Bone marrow (tissue), 2 donors: ENCODE measurements around the gene SCFD1.
"Not testable (repeated sequence)": the region's sequence is repeated elsewhere in the genome, so short reads cannot be mapped to it uniquely, and the experiment has no call there.

Source experiments
- DNase-seq, 2 donors: peaks; one replicate each; lab custom pipeline; 2025; lab: John Stamatoyannopoulos, UW

Gene SCFD1

DNA sequence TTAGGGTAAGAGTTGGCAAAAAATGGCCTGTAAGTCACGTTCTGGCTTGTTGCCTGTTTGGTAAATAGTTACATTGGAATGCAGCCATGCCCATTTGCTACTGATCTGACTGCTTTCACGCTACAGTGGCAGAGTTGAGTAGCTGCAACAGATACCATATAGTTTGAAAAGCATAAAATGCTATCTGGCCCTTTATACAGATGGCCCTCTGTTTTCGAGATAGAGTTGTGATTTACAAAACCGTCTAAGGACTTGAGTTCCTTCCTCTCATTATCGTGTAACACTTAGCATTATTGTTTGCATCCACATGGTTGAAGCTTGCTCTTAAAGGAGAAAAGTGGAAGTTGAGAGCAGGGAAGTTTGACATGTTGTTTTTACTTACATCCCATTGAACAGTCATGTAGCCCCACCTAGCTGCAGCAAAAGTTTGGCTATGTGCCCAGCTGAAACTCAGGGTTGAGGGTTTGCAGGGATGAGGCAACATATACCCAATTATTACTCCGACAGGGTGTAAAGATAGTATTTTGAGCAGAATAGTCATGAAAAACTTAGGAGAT is 11.3 kb upstream of the SCFD1 start:
- peak; percentile 9 to 78 for DNase-seq

DNA sequence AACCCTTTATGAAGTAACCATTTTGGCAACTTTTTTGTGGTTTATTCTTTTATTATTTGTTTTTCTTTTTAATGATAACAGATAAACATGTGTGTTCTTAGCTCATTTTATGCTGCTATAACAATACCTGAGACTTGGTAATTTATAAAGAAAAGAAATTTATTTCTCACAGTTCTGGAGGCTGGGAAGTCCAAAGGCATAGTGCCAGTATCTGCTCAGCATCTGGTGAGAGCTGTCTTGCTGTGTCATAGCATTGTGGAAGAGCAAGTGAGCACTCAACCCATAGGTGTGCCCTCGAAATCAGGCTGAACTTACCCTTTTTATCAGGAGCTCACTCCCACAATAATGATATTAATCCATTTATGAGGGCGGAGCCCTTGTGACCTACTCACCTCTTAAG is 8.0 kb upstream of the SCFD1 start:
- DNase-seq = no peak

DNA sequence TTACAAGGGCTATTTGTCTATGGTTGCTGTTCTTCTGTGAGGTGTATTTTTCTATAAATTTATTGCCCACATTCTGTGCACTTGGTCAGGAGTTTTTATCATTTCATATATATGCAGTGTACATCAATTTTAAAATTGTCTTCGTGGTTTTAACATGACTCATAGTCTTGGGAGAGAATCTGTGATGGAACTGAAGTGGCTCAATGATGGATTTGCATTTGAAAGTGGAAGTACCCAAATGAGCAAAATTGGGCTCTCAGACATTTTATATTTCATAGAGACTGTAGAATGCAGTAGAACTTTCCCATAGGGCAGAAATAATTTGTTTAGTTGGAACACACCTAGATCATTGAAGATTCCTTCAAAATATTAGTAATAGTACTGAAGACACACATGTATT is 1.9 kb upstream of the SCFD1 start:
- peak in 1 of 2 donors; percentile 65 for DNase-seq

DNA sequence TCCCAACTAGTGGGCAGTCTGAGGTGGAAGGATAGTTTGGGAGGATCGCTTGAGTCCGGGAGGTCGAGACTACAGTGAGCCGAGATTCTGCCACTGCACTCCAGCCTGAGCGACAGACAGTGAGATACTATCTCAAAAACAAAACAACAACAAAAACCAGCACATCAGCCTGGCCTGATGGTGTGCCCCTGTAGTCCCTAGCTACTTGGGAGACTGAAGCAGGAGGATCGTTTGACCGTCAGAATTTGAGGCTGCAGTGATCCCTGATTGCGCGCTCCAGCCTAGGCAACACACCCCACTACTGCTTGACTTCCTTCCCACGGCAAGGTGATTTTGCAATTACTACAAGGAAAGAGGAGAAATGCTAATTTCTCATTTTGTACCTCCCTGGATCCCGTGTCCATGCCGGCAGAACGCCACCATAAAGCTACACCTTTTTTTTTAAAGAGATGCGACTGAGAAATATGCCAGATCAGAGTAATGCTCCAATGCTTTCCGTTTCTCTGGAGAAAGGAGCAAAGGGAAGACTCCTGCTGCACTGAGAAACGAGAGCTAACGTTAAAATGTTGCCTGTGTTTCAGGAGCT is 672 bp upstream of the SCFD1 start:
- DNase-seq = peak in 1 of 2 donors; percentile 29

DNA sequence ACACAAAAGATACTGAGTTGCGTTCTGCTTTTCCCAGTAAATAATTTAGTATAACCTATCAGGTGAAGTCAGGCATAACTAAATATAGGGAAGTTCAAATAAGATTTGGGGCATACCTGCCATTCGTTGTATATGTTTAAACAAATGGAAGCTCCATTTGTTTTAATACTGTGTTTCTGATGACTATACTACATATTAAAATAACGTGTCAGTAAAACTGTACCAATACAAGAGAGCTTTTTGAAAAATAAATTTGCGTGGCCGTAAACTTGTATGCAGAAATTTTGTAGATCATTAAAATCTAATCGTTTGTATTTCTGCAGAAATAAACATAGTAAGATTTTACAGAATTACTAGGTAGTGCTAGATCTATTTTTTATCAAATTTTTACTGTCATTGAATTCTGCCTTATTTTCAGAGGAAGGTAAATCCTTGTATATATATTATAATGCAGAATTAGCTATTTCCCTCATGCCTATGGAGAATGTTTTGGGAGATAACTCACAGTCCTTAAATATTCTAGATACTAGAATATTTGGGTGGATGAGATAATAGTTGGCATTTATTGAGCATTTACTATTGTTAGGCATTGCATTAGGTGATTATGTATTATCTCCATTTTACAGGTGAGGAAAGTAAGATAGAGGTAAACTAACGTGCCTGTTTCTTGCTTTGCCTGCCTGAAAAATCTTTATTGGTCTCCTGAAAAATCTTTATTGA is 1.5 kb downstream of the SCFD1 start:
- DNase-seq = no peak

DNA sequence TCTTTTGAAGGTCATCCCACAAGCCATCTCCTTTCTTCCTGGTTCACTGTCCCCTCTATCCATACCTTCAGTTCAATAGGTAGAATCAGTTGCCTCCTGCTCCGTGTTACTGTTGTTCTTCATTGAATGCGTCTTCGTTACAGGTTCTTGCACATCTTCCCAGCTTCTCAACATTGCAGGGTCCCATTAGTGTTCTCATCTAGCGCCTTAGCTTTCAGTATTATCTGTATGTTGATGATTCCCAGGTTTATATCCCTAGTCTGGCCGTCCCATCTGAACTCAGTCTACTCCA is 2.0 kb downstream of the SCFD1 start:
- DNase-seq = no peak

DNA sequence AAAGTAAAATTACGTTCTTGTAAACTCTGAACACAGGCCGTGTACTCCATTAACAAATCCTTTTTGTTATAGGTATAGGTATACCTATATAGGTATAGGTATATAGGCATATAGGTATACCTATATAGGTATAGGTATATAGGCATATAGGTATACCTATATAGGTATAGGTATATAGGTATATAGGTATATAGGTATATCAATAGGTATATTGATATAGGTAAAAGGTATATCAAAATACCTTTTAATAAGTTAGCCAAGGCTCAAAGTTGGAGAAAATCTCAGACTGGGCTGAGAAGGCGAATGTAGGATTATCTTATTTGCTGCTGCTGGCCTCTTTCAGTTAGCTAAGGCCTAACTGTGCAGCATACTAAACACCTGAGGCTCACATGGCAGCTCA is 3.4 kb downstream of the SCFD1 start:
- no peak for DNase-seq

DNA sequence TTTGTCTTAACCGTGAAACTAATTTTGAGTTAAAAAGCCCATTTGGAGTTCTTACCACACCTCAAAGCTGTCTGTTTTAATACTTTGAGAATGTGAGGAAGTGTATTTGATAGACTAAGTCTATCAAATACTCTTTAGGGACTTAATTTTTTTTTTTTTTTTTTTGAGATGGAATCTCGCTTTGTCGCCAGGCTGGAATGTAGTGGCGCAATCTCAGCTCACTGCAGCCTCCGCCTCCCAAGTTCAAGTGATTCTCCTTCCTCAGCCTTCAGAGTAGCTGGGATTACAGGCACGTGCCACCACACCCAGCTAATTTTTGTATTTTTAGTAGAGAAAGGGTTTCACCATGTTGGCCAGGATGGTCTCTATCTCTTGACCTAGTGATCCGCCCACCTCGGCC is 7.3 kb downstream of the SCFD1 start:
- DNase-seq = not testable (repeated sequence)

DNA sequence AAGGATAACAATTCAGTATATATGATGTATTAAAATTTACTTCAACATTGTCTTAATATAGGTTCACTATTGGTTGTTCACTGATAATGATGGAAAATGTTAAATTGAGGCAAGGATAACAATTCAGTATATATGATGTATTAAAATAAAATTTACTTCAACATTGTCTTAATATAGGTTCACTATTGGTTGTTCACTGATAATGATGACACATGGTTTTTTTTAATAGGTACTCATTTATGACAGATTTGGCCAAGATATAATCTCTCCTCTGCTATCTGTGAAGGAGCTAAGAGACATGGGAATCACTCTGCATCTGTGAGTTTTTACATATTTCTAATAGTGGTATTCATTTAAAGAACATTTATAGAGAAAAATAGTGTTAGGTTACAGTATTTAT is 8.1 kb downstream of the SCFD1 start:
- no peak for DNase-seq

DNA sequence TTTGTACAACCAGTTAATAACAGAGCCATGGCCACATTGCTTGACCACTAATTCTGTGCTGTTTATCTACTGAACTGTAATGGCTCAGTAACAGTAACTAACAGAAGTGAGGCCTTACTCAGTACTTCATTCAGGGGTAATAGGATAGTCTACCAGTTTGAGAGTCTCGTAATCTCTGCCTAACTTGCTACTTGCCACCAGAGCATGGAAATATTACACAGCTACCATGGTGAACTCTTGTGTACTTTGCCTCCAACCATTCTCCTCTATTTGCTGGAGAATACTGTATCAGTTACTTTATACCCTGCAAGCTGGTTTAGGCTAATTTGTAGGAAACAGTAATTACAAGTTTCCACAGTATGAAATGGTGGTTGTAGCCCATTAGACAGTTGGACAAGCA is 10.6 kb downstream of the SCFD1 start:
- DNase-seq = no peak

DNA sequence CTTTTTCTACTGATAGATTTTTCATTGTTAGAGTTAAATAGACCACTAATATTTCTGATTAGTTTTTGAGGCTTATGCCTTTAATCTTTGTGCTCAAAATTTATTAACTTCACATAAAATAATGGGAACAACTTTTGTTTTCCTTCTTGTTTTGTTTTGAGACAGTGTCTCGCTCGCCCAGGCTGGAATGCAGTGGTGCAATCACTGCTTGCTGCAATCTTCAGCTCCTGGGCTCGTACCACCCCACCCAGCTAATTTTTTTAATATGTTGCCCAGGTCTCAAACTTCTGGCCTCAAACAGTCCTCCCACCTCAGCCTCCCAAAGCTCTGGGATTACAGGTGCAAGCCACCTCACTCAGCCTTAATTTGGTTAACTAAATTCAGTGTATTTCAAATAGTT is 16.8 kb downstream of the SCFD1 start:
- DNase-seq = no peak

DNA sequence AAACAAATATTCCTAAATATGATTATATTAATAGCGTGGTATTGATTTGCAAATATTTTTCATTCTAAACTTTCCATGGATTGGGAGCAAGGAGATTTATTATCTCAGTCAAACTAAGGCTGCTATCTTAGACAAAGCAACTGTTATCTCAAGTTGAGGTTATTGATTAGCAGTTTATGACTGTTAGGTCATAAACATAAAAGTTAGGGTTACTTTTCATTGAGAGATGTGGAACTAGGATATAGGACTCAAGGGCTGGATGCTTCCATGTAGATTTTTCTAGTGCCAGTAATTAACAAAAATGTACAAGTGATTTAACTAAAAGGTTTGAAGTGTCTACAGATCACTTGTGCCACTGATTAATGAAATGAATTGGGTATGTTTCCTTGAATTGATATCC is 19.1 kb downstream of the SCFD1 start:
- DNase-seq = no peak

DNA sequence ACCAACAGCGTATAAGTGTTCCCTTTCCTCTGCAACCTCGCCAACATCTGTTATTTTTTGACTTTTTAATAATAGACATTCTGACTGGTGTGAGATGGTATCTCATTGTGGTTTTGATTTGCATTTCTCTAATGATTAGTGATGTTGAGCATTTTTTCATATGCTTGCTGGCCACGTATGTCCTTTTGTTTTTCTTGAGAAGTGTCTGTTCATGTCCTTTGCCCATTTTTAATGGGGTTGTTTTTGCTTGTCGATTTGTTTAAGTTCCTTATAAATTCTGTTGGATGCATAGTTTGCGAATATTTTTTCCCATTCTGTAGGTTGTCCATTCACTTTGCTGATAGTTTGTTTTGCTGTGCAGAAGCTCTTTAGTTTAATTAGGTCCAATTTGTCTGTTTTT is 22.3 kb downstream of the SCFD1 start:
- DNase-seq = not testable (repeated sequence)

DNA sequence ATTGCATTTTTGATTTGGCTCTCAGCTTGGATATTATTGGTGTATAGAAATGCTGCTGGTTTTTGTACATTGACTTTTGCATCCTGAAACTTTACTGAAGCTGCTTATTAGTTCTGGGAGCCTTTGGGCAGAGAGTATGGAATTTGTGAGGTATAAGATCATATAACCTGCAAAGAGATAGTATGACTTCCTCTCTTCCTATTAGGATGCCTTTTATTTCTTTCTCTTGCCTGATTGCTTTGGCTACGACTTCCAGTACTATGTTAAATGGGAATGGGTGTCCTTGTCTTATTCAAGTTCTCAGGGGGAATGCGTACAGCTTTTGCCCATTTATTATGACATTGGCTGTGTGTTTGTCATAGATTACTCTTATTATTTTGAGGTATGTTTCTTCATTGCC is 23.5 kb downstream of the SCFD1 start:
- DNase-seq = no peak

DNA sequence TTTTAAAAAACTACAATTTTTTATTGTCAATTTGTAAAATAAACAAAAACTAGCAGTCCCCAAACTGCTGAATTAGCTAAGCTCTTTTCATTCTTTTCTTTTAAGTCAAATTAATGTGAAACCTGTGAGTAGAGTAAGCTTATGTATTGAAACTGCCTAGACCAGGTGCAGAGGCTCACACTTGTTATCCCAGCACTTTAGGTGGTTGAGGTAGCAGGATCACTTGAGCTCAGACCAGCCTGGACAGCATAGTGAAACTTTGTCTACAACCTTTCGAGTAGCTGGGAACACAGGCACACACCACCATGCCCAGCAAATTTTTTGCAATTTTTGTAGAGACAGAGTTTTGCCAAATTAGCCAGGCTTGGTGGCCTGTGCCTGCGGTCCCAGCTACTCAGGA is 26.4 kb downstream of the SCFD1 start:
- DNase-seq = no peak

DNA sequence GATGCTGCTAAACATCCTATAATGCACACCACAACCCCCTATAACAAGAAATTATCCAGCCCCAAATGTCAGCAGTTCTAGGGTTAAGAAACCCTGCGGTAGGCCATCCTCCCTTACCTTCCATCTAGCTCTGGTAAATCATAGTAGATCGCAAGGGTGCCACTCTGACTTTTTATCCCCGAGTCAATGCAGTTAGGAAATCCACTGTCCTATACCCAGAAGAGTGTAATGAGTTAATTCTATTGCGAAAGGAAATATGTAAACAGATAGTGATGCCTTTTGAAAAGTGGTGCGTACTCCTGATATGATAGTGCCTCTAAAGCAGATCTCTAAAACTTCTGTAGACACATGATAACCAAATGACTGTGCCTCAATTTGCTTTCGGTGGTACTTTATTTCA is 29.8 kb downstream of the SCFD1 start:
- DNase-seq = no peak

DNA sequence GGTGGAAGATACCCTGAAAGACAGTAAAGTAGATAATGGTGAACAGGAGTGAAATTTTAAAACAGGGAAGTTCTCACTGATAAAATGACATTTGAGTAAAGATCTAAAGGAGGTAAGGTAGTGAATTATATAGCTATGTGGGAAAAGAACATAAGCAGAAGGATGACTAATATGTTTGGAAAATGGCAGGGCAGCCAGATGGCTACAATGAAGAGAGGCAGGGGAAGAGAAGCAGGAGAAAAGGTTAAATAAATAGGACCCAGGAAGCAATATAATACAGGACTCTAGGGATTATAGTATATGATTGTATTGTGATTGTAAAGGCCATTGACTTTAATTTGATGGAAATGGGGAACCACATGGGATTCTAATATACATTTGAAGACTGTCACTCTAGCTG is 33.0 kb downstream of the SCFD1 start:
- no peak for DNase-seq

DNA sequence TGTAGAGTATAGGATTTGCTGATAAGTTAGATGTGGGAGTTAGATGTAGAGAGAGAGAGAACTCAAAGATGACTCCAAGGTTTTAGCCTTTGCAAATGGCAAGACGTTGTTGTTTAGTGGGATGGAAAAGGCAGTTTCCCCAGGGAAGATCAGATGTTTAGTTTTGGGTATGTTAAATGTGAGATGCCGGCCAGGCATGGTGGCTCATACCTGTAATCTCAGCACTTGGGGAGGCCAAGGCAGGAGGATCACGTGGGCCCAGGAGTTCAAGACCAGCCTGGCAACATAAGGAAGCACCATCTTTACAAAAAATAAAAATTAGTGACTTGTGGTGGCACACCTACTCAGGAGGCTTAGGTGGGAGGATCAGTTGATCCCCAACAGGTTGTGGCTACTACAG is 33.5 kb downstream of the SCFD1 start:
- no peak for DNase-seq

DNA sequence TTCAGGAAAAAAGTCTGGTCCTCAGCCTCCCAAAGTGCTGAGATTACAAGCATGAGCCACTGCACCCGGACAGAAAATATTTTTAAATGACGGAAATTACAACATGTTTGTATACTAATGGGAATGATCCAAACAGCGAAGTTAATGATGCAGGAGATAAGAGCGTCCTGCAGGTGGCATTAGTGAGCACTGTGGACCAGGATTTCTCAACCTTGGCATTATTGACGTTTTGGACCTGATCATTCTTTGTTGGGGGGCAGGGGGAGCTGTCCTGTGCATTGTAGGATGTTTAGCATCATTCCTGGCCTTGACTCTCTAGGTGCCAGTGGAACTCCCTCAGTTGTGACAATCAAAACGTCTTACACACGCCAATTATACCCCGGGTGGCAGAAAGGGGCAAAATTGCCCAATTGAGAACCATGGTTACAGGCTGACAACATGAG is 34.1 kb downstream of the SCFD1 start:
- peak in 1 of 2 donors; percentile 1 for DNase-seq

DNA sequence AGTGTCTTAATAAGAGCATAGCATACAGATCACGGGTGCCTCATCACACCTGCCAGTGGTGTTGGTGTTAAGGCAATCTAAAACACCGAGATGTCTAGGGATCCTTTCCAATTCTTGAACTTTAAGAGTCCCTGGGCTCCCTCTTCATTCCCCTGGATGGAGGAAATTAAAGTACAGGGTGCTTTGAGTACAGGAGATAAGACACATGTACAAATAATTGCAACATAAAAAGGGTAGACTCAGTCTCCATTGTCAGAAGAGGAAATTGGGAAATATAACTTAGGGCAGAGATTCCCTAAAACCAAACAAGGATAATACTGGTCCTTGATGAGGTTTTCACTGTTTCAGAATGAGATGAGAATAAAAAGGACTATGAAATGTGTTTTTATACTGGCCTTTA is 34.9 kb downstream of the SCFD1 start:
- DNase-seq = no peak

DNA sequence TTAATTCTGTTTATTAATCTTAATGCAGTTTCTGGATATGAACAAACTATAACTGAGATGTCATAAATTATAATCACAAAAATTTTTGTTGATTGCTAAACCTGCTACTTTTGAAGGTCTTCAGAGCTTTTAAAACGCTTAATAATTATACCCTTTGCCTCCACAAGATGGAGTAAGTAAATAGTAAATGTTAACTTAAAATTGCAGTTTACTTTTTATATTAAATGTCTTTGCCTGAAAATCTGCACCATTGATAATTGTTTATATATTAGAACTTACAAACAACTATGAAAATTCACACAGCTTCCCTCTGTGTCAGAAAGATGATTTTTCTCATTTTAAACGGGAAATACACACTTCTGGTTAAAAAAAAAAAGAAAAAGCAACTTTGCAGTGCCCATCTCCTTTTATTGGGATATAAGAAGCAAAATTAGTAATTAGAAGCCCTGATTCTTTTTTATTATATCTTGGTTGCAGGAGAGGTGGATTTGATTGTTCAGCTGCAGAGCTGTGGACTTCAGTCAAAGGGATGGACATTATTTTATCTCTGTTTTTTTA is 35.6 kb downstream of the SCFD1 start:
- no peak for DNase-seq

DNA sequence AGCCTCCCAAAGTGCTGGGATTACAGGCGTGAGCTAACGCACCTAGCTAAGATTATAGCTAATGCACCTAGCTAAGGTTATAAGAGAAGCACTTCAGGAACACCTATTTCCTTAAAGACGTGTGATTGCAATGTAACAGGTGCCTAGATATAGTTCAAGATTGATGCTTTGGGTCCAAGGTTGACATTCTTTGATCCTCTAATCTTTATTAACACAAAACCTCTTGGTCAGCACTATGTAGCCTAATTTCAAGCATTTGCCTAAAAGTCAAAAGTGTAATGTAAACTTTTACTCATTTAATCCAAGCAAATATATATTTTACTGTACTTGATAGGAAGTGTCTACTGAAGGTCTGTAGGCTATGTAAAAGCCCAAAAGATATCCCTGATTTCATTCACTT is 36.5 kb downstream of the SCFD1 start:
- DNase-seq = no peak

DNA sequence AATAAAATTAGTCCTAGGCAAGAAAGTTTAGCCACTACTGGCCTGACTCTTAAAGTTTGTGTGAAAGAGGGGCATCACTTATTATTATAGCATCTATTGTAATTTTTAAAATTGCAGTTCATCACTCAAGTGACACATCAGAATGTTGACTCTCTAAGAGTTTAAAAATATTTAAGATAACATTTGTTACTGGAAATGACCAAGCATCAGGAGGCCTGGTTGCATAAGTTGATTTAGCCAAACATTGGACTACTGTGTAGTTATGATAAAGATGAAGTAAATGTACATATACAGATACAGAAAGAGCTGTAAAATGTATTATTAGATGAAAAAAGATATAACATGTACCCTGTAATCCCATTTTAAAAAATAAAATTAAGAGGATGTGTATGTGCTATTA is 47.5 kb downstream of the SCFD1 start:
- DNase-seq = no peak

DNA sequence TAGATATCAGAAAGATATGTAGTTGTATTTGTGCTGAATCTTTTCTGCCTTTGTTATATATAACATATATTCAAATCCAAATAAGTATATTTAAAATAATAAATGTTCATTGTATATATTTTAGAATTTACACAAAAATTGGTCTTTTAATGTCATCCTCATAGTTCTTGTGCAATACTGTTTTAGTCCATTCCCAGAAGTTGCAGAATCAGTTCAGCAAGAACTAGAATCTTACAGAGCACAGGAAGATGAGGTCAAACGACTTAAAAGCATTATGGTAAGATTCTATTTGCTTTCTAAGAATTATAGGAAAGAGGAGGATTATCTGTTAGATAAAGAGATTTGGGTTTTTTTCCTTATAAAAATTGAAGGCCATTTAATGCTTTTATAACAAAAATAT is 51.0 kb downstream of the SCFD1 start:
- DNase-seq = no peak
